HG02588 (cell line): Measurements from ENCODE around the gene MLLT3.

ENCODE experiments used
- ATAC-seq: cut with Tn5 transposase; IDR thresholded peaks from one replicate; pipeline ENCODE4 v1.9.1; 2021; ENCODE audit warnings: mild to moderate bottlenecking, moderate library complexity; ENCODE audit not compliant: unreplicated experiment

Gene MLLT3

GRCh38 chr9:20355022-20355421 is 267.3 kb downstream of the MLLT3 start:
- no peak for ATAC-seq

GRCh38 chr9:20353931-20354652 is 268.2 kb downstream of the MLLT3 start:
- ATAC-seq = no peak

- peak; percentile 46 for ATAC-seq
Measured at GRCh38 chr9:20353524-20353923, 268.8 kb downstream of the MLLT3 start.

- ATAC-seq = no peak
Measured at GRCh38 chr9:20352591-20352990, 269.7 kb downstream of the MLLT3 start.

- ATAC-seq = no peak
Measured at GRCh38 chr9:20351715-20352114, 270.6 kb downstream of the MLLT3 start.

- no peak for ATAC-seq
Measured at GRCh38 chr9:20349568-20349967, 272.7 kb downstream of the MLLT3 start.

- no peak for ATAC-seq
Measured at GRCh38 chr9:20343325-20343724, 279.0 kb downstream of the MLLT3 start.

GRCh38 chr9:20340511-20340861 is 281.8 kb downstream of the MLLT3 start:
- ATAC-seq = no peak

- no peak for ATAC-seq
Measured at GRCh38 chr9:20335668-20336332, 286.5 kb downstream of the MLLT3 start.

- no peak for ATAC-seq
Measured at GRCh38 chr9:20333991-20334390, 288.3 kb downstream of the MLLT3 start.

GRCh38 chr9:20331095-20331685 is 291.1 kb downstream of the MLLT3 start:
- peak; percentile 88 for ATAC-seq

GRCh38 chr9:20330688-20331087 is 291.6 kb downstream of the MLLT3 start:
- ATAC-seq = no peak

- no peak for ATAC-seq
Measured at GRCh38 chr9:20326516-20326915, 295.8 kb downstream of the MLLT3 start.

- ATAC-seq = no peak
Measured at GRCh38 chr9:20325008-20325407, 297.3 kb downstream of the MLLT3 start.

GRCh38 chr9:20322212-20322611 is 300.1 kb downstream of the MLLT3 start:
- ATAC-seq = no peak

GRCh38 chr9:20321423-20322082 is 300.7 kb downstream of the MLLT3 start:
- no peak for ATAC-seq

- ATAC-seq = no peak
Measured at GRCh38 chr9:20320921-20321320, 301.4 kb downstream of the MLLT3 start.

GRCh38 chr9:20319641-20320337 is 302.5 kb downstream of the MLLT3 start:
- ATAC-seq = no peak

- ATAC-seq = no peak
Measured at GRCh38 chr9:20319241-20319640, 303.1 kb downstream of the MLLT3 start.

GRCh38 chr9:20317701-20318100 is 304.6 kb downstream of the MLLT3 start:
- no peak for ATAC-seq

GRCh38 chr9:20316372-20316771 is 305.9 kb downstream of the MLLT3 start:
- ATAC-seq = no peak
